ENCODE results near the gene DERL2.

DNA sequence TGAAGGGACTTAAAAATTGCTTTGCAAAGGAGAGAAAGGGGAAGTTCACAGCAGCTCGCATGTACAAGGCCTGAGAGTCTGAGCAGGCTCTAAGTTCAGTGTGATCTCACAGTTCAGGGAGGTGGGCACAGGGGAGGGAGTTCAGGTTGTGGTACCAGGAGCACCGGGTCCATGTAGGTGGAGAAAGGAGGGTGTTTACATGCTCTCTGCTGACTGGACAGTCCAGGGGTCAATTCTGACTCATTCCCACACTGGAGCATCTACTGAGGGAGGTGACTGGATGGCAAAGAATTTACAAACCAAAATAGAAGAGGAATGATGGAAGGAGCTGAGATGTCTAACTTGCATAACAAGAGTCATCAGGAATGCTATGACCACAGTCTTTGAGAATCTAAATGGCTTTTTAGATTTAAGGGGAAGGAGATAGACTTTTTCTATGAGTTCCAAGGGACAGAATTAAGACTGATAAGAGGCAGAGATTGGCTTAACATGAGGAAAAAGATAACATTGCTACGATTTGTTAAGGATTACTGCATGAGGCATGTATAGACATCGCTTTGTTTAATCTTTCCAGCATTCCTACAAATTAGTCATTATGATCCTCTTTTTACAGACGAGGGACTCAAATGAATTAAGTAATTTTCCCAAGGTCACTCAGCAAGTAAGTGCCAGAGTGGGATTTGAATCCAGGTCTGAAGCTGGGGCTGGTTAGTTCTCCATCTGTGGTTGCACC is 30.2 kb upstream of the DERL2 start:
- TF ChIP-seq, protein P1, sequence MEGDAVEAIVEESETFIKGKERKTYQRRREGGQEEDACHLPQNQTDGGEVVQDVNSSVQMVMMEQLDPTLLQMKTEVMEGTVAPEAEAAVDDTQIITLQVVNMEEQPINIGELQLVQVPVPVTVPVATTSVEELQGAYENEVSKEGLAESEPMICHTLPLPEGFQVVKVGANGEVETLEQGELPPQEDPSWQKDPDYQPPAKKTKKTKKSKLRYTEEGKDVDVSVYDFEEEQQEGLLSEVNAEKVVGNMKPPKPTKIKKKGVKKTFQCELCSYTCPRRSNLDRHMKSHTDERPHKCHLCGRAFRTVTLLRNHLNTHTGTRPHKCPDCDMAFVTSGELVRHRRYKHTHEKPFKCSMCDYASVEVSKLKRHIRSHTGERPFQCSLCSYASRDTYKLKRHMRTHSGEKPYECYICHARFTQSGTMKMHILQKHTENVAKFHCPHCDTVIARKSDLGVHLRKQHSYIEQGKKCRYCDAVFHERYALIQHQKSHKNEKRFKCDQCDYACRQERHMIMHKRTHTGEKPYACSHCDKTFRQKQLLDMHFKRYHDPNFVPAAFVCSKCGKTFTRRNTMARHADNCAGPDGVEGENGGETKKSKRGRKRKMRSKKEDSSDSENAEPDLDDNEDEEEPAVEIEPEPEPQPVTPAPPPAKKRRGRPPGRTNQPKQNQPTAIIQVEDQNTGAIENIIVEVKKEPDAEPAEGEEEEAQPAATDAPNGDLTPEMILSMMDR (IDR thresholded peaks at IDR 0.05; ENCODE audit: poor library complexity, severe bottlenecking), result no peak
- no peak for TF ChIP-seq RAD21 (conservative IDR thresholded peaks at IDR 0.05)
